Osteocyte (in vitro differentiated cells): ENCODE data around the gene DLG4. TPM values are rescaled to one million over a fixed set of nuclear protein-coding genes. Genes with fewer than 3 reads are reported as not detected.

ENCODE experiments used
- DNase-seq: peaks from one replicate; pipeline ENCODE4 v3.0.0; 2021; ENCODE audit warnings: mixed read lengths; ENCODE audit not compliant: unreplicated experiment; ENCODE audit errors: extremely low spot score
- H3K27ac Mint-ChIP-seq: one replicate; pipeline ENCODE4 v1.8.0; 2021; ENCODE audit warnings: mild to moderate bottlenecking, mixed read lengths; ENCODE audit not compliant: unreplicated experiment
- H3K27me3 Mint-ChIP-seq: one replicate; pipeline ENCODE4 v1.8.0; 2021; ENCODE audit warnings: mixed read lengths; ENCODE audit not compliant: unreplicated experiment
- H3K36me3 Mint-ChIP-seq: one replicate; pipeline ENCODE4 v1.8.0; 2021; ENCODE audit warnings: mixed read lengths; ENCODE audit not compliant: unreplicated experiment
- H3K4me1 Mint-ChIP-seq: one replicate; pipeline ENCODE4 v1.8.0; 2021; ENCODE audit warnings: mixed read lengths; ENCODE audit not compliant: unreplicated experiment
- H3K4me3 Mint-ChIP-seq: one replicate; pipeline ENCODE4 v1.8.0; 2021; ENCODE audit warnings: mild to moderate bottlenecking, moderate library complexity, mixed read lengths; ENCODE audit not compliant: unreplicated experiment
- H3K9me3 Mint-ChIP-seq: one replicate; pipeline ENCODE4 v1.8.0; 2021; ENCODE audit warnings: mixed read lengths; ENCODE audit not compliant: unreplicated experiment
- CTCF ChIP-seq: fragments of 200-600 bp; sonication (generic); IDR thresholded peaks from 2 replicates; pipeline ENCODE4 v1.5.0; 2021; ENCODE audit warnings: antibody characterized with exemption, mild to moderate bottlenecking, moderate library complexity
- total RNA-seq: library from RNA; stranded (reverse); gene quantifications from 2 replicates; pipeline ENCODE4 v1.2.1, GENCODE V29; 2021

Gene DLG4
- total RNA-seq, 1 donor from 2014 or later = 38.5 TPM

DNA sequence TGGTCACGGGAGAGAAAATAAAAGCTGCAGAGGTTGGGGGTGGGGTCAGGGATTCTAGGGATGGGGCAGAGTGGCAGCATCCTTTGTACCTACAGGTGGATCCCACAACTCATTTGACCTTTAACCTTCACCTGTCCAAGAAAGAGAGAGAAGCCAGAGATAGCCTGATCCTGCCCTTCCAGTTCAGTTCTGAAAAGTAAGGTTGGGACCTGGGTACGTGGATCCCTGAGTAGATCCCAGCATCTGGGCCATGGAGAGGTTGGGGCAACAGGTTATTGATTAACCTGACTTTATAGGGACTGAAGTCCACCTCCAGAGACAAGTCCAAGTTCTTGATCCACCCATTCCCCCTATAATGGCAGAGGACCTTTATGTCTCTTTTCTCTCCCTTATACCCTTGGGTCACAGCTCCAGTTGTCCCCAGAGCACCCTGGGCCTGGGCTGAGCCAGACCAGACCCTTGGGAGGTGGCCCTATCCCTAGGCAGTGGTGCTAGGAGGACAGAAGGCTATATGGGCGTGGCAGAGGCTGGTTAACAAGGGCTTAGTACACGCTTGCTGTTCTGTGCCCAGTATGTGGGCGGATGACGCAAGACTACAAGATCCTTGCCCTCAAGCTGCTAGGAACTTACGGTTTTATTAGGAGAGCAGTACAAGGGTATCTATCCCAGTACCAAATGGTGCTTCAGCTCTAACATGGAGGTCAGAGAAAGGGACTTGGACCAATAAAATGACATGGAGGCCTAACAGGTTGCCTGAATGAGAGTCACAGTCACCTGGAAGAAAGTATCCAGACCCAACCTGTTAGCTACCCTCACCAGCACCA, 39.3 kb upstream of the DLG4 start:
- no peak for TF ChIP-seq CTCF
- Mint-ChIP-seq H3K27me3 (peaks cover 14% of the 10 kb centered on the region), H3K27ac (no peak overlapping the region), H3K9me3 (no peaks in the 10 kb centered on the region), H3K4me1 (peaks cover 26% of the 10 kb centered on the region), H3K36me3 (peaks cover 20% of the 10 kb centered on the region), H3K4me3 (no peak overlapping the region)
- DNase-seq = no peak

GRCh38 chr17:7256766-7257456, 37.3 kb upstream of the DLG4 start:
- TF ChIP-seq CTCF = no peak
- H3K9me3 Mint-ChIP-seq = no peaks in the 10 kb centered on the region
- H3K4me1 Mint-ChIP-seq = peaks cover 19% of the 10 kb centered on the region
- no peak overlapping the region for H3K4me3 Mint-ChIP-seq
- no peak for DNase-seq
- peaks cover 21% of the 10 kb centered on the region for H3K36me3 Mint-ChIP-seq
- H3K27ac Mint-ChIP-seq = no peak overlapping the region
- peaks cover 3% of the 10 kb centered on the region for H3K27me3 Mint-ChIP-seq

GRCh38 chr17:7254511-7254910, 34.9 kb upstream of the DLG4 start:
- TF ChIP-seq CTCF = no peak
- H3K27ac Mint-ChIP-seq = no peak overlapping the region
- DNase-seq = no peak
- no peak overlapping the region for H3K4me3 Mint-ChIP-seq
- no peaks in the 10 kb centered on the region for H3K9me3 Mint-ChIP-seq
- no peaks in the 10 kb centered on the region for H3K27me3 Mint-ChIP-seq
- peaks cover 21% of the 10 kb centered on the region for H3K36me3 Mint-ChIP-seq
- peaks cover 24% of the 10 kb centered on the region for H3K4me1 Mint-ChIP-seq

DNA sequence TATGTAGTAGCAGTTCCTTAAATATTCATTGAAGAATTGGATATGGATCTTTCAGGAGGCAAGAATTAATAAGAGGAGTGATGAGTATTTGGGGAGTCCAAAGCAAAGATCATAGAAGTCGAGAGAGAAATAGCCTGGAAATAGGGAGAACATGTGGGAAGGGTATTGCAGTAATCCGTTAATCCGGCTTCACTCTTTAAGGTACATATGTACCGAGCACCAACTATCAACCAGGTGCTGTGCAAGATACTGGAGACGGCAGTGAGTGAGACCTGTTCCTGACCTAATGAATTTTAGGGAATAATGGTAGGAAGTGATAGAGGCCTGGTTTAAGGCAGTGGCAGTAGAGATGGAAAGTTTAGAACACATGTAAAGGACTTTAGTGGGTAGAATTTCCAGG, 33.4 kb upstream of the DLG4 start:
- Mint-ChIP-seq H3K9me3 (no peaks in the 10 kb centered on the region), H3K4me1 (peaks cover 34% of the 10 kb centered on the region), H3K27me3 (no peaks in the 10 kb centered on the region), H3K36me3 (peaks cover 17% of the 10 kb centered on the region), H3K4me3 (peak overlapping the region; percentile 97), H3K27ac (peak overlapping the region; percentile 100)
- no peak for TF ChIP-seq CTCF
- DNase-seq = no peak
